22Rv1 (cell line): Measurements from ENCODE around the gene SPECC1L.

Source experiments
- ZFX ChIP-seq: fragments of 450-650 bp; IDR thresholded peaks from 2 replicates; pipeline ENCODE4 v1.6.1; 2017; ENCODE audit warnings: antibody characterized with exemption, borderline replicate concordance
- TF ChIP-seq, protein P1 (sequence below): fragments of 450-650 bp; IDR thresholded peaks from 2 replicates; pipeline ENCODE4 v1.5.1; 2017; ENCODE audit warnings: mild to moderate bottlenecking

DNA sequence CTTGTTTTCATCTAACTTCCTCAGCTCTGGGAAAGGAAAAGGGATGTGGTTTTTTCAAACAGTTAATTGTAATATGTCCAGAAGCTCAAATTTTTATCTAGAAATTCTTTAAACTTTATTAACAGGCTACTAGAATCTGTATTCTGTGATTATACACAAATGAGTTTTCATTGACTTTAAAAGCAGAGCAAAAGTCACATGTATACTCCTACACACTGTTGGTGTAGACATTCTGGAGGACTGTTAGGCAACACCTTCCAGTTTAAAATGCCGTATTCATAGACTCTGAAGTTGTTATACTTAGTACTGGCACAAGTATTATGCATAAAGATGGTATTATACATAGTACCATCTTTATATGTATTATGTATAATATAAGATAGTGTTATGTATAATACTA, 64.9 kb downstream of the SPECC1L start:
- TF ChIP-seq, protein P1, sequence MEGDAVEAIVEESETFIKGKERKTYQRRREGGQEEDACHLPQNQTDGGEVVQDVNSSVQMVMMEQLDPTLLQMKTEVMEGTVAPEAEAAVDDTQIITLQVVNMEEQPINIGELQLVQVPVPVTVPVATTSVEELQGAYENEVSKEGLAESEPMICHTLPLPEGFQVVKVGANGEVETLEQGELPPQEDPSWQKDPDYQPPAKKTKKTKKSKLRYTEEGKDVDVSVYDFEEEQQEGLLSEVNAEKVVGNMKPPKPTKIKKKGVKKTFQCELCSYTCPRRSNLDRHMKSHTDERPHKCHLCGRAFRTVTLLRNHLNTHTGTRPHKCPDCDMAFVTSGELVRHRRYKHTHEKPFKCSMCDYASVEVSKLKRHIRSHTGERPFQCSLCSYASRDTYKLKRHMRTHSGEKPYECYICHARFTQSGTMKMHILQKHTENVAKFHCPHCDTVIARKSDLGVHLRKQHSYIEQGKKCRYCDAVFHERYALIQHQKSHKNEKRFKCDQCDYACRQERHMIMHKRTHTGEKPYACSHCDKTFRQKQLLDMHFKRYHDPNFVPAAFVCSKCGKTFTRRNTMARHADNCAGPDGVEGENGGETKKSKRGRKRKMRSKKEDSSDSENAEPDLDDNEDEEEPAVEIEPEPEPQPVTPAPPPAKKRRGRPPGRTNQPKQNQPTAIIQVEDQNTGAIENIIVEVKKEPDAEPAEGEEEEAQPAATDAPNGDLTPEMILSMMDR = no peak
- TF ChIP-seq ZFX = no peak
